Cardiac fibroblast (primary cell): Measurements from ENCODE around the gene ANKS3.

Experiments used
- DNase-seq, 2 donors: peaks; one replicate each; pipeline versions ENCODE4 v3.0.0 to v3.0.0-alpha.2; 2010; ENCODE audit warnings: low read depth in 2 of 2
- H3K4me3 ChIP-seq, 2 donors: replicated peaks in 1 of 2; 1 replicate in 1 of 2; 2 replicates in 1 of 2; pipeline ENCODE4 v1.5.1; 2011; ENCODE audit warnings: low read depth in 2 of 2, low read length in 2 of 2, mild to moderate bottlenecking in 2 of 2, moderate library complexity in 1 of 2
- CTCF ChIP-seq: IDR thresholded peaks from one replicate; pipeline ENCODE4 v1.5.1; 2011; ENCODE audit warnings: low read depth, mild to moderate bottlenecking, low read length, inconsistent platforms

Gene ANKS3

GRCh38 chr16:4647644-4647980 is 86.5 kb downstream of the ANKS3 start:
- DNase-seq = no peak
- no peak overlapping the region for H3K4me3 ChIP-seq
- no peak for TF ChIP-seq CTCF

GRCh38 chr16:4646773-4647643 is 87.1 kb downstream of the ANKS3 start:
- DNase-seq = no peak
- TF ChIP-seq CTCF = no peak
- H3K4me3 ChIP-seq = no peak overlapping the region
